Right atrium auricular region (tissue), 2 donors: ENCODE measurements around the gene DOCK9. TPM values are rescaled to one million over a fixed set of nuclear protein-coding genes. Genes with fewer than 3 reads are reported as not detected.

Experiments used
- DNase-seq: peaks from one replicate; pipeline ENCODE4 v3.0.0-alpha.2; 2019; ENCODE audit warnings: low spot score
- H3K27ac ChIP-seq, 2 donors: fragments of 200-600 bp; sonication (generic); 1 replicate in 1 of 2; 2 replicates in 1 of 2; pipeline ENCODE4 v1.5.1; 2016 to 2019
- H3K27me3 ChIP-seq, 2 donors: fragments of 200-600 bp; sonication (generic); one replicate each; pipeline versions ENCODE4 v1.5.1 to v1.6.0; 2017 to 2019
- H3K36me3 ChIP-seq: fragments of 200-600 bp; sonication (generic); one replicate; pipeline ENCODE4 v1.5.1; 2016
- H3K4me1 ChIP-seq, 2 donors: fragments of 200-600 bp; sonication (generic); one replicate each; pipeline versions ENCODE4 v1.5.1 to v1.6.0; 2017 to 2019
- H3K4me3 ChIP-seq, 2 donors: fragments of 200-600 bp; sonication (generic); 1 replicate in 1 of 2; 2 replicates in 1 of 2; pipeline ENCODE4 v1.5.1; 2017 to 2019; ENCODE audit warnings: mild to moderate bottlenecking in 1 of 2, moderate library complexity in 1 of 2
- H3K9me3 ChIP-seq, 2 donors: fragments of 200-600 bp; sonication (generic); one replicate each; pipeline ENCODE4 v1.5.1; 2019
- total RNA-seq, 2 donors: library from RNA; depleted of rRNA; stranded (reverse); fragments of >200 nt; gene quantifications; one replicate each; pipeline ENCODE4 v1.1.0, GENCODE V29; 2016
- TF ChIP-seq, protein P1 (sequence below), 2 donors: fragments of 200-600 bp; sonication (generic); IDR thresholded peaks; one replicate each; pipeline ENCODE4 v1.5.1; 2019; ENCODE audit warnings: antibody characterized with exemption in 2 of 2

The DOCK9 gene
- total RNA-seq, 2 donors from 2014 or later = 79.6 to 80.5 TPM

DNA sequence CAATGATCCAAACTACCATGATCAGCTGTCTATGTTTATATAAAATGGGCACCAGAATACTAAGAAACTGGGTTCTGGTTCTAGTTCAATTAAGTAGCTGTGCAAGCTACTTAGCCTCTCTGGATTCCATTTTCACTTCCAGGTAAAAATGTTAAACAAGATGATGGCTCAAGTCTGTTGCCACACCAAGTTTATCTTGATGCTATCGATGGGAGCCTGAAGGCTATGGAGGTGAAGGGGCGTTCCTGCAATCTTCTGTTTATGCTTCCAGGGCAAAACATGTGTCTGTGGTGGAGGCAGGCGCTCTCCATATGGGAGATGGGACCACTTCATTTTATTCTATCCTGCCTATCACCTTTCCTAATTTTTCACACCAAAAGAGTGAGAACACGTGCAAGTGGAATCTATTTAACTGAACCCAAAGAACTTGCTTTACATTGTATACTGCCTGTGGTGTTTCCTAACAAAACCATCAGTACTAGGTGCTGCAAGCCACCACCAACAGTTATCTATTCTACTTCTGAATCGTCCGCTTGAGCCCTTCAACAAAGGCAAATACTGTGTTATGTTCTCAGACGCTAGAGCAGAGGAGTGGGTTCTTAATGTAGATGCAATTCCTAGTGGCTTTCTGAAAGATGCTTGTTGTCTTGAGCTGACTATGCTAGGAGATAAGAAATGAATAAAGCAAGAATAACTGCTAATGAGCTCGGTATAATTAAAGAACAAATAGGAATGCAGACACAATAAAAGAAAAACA, 70.9 kb downstream of the DOCK9 start:
- Histone ChIP-seq H3K9me3 (no peaks in the 10 kb centered on the region), H3K36me3 (peaks cover 20% of the 10 kb centered on the region), H3K27me3 (no peaks in the 10 kb centered on the region), H3K4me3 (no peak overlapping the region), H3K4me1 (peaks cover 0 to 7% of the 10 kb centered on the region in 2 donors), H3K27ac (no peak overlapping the region)
- TF ChIP-seq, protein P1, sequence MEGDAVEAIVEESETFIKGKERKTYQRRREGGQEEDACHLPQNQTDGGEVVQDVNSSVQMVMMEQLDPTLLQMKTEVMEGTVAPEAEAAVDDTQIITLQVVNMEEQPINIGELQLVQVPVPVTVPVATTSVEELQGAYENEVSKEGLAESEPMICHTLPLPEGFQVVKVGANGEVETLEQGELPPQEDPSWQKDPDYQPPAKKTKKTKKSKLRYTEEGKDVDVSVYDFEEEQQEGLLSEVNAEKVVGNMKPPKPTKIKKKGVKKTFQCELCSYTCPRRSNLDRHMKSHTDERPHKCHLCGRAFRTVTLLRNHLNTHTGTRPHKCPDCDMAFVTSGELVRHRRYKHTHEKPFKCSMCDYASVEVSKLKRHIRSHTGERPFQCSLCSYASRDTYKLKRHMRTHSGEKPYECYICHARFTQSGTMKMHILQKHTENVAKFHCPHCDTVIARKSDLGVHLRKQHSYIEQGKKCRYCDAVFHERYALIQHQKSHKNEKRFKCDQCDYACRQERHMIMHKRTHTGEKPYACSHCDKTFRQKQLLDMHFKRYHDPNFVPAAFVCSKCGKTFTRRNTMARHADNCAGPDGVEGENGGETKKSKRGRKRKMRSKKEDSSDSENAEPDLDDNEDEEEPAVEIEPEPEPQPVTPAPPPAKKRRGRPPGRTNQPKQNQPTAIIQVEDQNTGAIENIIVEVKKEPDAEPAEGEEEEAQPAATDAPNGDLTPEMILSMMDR (IDR thresholded peaks at IDR 0.05) = no peak
- DNase-seq = no peak

- DNase-seq = no peak
- H3K9me3 ChIP-seq = no peaks in the 10 kb centered on the region
- H3K4me1 ChIP-seq = no peaks in the 10 kb centered on the region
- H3K4me3 ChIP-seq = no peak overlapping the region
- H3K27me3 ChIP-seq = no peaks in the 10 kb centered on the region
- TF ChIP-seq, protein P1 (IDR thresholded peaks at IDR 0.05) = no peak
- H3K27ac ChIP-seq = no peak overlapping the region
- H3K36me3 ChIP-seq = peaks cover 33% of the 10 kb centered on the region
These were observed 72.7 kb downstream of the DOCK9 start for GRCh38 chr13:98905199-98905598.

- H3K36me3 ChIP-seq = peaks cover 59% of the 10 kb centered on the region
- H3K4me1 ChIP-seq = no peaks in the 10 kb centered on the region
- H3K4me3 ChIP-seq = no peak overlapping the region
- no peak overlapping the region for H3K27ac ChIP-seq
- TF ChIP-seq, protein P1 (IDR thresholded peaks at IDR 0.05) = no peak
- H3K27me3 ChIP-seq = no peaks in the 10 kb centered on the region
- no peak for DNase-seq
- no peaks in the 10 kb centered on the region for H3K9me3 ChIP-seq
These were observed 77.4 kb downstream of the DOCK9 start for GRCh38 chr13:98900442-98900841.

GRCh38 chr13:98897706-98898105, 80.2 kb downstream of the DOCK9 start:
- Histone ChIP-seq H3K9me3 (no peaks in the 10 kb centered on the region), H3K4me1 (no peaks in the 10 kb centered on the region), H3K4me3 (no peak overlapping the region), H3K27ac (no peak overlapping the region), H3K36me3 (peaks cover 50% of the 10 kb centered on the region), H3K27me3 (no peaks in the 10 kb centered on the region)
- no peak for DNase-seq
- TF ChIP-seq, protein P1 (IDR thresholded peaks at IDR 0.05) = no peak

DNA sequence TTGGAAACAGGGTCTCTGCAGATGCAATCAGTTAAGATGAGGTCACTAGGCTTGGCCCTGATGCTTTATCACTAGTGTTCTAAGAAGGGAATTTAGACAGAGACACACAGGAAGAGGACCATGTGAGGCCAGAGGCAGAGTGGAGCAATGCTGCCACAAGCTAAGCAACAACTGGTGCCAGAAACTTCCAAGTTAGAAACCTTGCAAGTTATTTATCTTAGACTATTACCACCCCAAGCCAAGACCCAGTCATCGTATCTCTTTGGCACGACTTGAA, 81.1 kb downstream of the DOCK9 start:
- Histone ChIP-seq H3K4me1 (no peaks in the 10 kb centered on the region), H3K9me3 (no peaks in the 10 kb centered on the region), H3K4me3 (no peak overlapping the region), H3K27ac (no peak overlapping the region), H3K36me3 (peaks cover 41% of the 10 kb centered on the region), H3K27me3 (no peaks in the 10 kb centered on the region)
- DNase-seq = no peak
- TF ChIP-seq, protein P1 (IDR thresholded peaks at IDR 0.05) = no peak
